ENCODE data around the gene EIF3I.

EIF3I gene

DNA sequence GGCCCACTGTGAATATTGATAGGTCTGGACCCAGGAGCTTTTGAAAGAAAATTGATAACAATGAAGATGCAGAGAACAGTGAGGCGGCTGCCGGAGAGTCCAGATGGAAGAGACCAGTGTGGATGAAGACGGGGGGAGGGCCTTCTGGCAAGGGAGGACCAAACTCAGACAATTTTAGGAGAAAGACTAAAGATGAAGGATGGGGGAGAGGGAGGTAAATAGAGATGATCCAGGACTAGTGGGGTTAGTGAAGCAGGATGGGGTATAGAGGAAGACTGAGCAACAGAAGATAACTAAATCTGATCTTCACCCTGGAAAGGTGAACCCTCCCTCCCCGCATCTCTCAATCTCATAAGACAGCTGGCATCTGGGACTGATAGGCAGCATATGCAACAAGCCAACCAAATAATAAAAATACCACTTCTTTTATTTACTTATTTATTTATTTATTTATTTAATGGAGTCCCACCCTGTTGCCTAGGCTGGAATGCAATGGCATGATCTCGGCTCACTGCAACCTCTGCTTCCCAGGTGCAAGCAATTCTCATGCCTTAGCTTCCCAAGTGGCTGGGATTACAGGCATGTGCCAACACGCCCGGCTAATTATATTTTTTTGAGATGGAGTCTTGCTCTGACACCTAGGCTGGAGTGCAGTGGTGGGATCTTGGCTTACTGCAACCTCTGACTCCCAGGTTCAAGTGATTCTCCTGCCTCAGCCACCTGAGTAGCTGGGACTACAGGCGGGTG, 10.5 kb downstream of the EIF3I start:
- TF ChIP-seq ZNF274 (IDR thresholded peaks at IDR 0.05; ENCODE audit: low read depth, low read length) = no peak
- no peak overlapping the region for H3K4me3 ChIP-seq (ENCODE audit: low read length)

DNA sequence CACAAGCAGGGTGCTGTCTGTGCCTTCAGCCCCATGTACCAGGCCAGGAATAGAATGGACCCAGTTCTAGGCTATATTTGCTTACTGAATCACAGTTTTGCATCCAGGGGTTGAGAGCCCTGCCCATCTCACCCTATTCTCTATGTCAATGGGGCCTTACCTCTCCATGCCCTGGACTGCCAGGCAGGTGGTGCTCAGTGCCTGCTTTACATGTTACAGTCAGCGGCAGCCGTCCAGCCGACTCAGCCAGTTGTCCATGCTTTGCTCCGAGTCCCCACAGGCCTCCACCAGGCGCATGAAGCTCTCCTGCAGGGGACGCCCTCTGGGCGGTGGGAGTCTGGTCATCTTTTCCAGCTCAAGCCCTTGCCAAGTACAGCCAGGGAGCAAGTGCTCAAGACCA, 12.6 kb downstream of the EIF3I start:
- no peak for TF ChIP-seq ZNF274 (IDR thresholded peaks at IDR 0.05; ENCODE audit: low read depth, low read length)
- H3K4me3 ChIP-seq (ENCODE audit: low read length) = no peak overlapping the region

DNA sequence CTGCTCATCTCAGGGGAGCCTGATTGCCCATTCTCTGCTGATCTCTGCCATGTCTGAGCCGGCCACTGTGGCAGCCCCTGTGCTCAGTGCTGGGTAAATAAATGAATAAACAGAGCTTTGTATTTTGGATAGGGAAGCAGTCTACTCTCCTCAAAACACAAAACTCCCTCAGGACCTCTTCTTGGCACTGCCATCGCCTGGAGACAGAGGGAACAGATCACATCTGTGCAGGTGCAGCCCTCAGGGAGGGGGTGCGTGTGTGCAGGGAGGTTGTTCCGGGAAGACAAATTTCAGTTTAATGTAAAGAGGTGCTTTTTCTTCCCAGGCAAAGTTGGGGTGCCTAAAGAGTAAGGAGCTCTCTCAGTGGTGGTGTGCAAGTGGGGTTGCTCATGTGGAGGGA, 17.1 kb downstream of the EIF3I start:
- no peak overlapping the region for H3K4me3 ChIP-seq (ENCODE audit: low read length)
- no peak for TF ChIP-seq ZNF274 (IDR thresholded peaks at IDR 0.05; ENCODE audit: low read depth, low read length)

DNA sequence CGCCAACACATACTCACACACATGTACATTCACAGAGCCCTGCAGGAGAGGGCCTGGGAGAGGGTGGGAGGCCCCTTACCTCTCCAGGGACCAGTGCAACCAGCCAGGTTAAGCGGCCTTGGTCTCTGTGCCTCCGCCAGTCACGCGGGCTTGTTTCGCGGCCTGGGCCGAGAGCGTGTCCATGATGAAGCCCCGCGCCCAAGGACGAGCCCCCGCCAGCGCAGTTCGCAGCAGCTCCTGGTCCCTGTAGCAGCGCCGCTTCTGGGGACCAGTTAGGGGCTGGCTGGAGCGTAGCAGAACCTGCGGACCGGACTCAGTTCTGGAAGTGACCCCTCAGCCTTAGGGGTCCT, 17.6 kb downstream of the EIF3I start:
- no peak for TF ChIP-seq ZNF274 (IDR thresholded peaks at IDR 0.05; ENCODE audit: low read depth, low read length)
- H3K4me3 ChIP-seq (ENCODE audit: low read length) = no peak overlapping the region

DNA sequence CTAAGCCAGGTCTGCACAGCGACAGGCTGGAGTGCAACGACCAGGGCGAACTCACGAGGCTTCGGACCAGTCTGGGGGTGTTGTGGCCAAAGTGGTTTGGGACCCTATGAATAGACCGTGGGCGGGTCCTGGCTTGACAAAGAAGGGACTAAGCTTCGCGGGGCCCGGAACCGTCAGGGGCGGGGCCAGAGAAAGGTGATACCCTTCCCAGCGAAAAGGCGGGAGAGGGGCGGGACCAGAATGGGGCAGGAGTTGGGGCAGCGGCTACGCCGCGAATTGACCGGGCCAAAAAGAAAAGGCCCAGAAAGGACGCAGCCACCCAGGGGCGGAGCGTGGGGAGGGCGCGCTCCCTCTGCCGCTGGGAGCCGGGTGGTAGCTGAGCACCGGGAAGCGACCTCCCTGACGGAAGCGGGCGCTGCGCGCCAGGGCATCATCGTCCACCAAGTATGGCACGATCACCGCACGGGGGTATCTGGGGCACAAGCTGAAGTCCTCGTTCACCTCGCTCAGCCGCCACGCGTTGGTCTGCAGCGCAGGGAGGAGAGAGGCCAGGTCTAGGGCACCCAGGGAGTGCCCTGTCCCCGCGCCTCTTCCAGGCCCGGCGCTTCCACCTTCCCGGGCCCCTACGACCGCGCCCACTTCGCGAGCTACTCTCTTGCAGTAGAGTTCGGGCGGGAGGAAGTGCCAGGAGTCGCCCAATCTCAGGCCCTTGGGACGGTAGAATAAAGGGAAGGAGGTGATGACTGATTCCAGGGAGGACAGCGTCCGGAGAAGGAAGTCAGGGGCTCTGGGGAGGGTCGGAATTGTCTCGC, 18.1 kb downstream of the EIF3I start:
- no peak for TF ChIP-seq ZNF274 (IDR thresholded peaks at IDR 0.05; ENCODE audit: low read depth, low read length)
- peak overlapping the region; percentile 53; the same call in 1 of the 2 replicates for H3K4me3 ChIP-seq (ENCODE audit: low read length)

DNA sequence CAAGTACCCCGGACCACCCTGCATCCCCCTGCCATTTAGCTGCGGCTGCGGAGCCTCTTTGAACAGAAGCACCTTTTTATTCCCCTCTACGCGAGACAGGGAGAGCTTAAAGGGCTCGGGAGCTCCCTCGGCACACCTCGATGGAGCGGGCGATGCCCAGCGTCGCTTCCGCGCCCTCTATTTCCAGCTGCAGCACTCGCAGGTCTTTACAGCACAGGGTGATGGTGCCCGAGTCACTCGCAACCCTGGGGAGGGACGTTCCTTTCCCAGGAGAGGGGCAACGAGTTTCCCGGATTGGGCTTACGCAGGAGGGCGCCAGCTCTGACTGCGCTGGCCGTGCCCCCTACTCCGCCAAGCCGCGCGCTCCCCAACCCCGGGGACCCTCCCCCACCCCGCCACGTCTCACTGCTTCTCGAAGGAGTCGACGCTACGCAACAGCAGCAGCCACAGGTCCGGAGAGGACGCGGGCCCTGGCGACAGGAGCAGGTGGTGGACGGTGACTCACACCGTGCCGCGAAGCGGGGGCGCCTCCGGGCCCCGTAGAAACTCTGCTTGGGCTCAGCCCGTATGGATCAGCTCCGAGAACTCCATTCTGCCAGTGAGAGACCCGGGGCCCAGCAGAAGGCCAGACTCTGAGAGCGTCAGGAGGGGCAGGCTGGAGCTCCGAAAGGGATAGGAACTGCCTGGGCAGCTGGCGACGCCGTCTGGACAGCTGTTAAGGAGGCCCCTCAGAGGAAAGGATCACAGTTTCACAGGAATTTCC, 19.0 kb downstream of the EIF3I start:
- peak overlapping the region; percentile 53; the same call in 1 of the 2 replicates for H3K4me3 ChIP-seq (ENCODE audit: low read length)
- TF ChIP-seq ZNF274 (IDR thresholded peaks at IDR 0.05; ENCODE audit: low read depth, low read length) = no peak

DNA sequence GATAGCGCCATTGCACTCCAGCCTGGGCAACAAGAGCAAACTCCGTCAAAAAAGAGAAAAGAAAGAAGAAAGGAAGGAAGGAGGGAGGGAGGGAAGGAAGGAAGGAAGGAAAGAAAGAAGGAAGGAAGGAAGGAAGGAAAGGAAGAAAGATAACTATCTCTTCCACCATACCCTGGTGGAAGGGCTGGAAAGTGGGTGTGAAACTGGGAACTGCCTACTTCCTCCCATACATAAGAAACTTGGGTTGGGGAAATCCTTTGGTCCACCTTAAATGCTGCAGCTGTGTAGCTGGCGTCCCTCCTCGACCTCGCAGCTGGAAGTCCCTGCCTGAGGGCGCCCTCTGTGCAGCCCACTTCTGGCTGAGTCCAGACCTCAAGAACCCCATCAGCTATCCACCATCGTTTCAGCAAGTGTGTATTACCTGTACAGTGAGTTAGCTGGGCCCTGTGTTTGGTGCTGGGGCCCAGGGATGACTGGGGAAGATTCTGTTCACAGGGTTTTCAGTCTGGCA, 20.2 kb downstream of the EIF3I start:
- no peak for TF ChIP-seq ZNF274 (IDR thresholded peaks at IDR 0.05; ENCODE audit: low read depth, low read length)
- no peak overlapping the region for H3K4me3 ChIP-seq (ENCODE audit: low read length)

DNA sequence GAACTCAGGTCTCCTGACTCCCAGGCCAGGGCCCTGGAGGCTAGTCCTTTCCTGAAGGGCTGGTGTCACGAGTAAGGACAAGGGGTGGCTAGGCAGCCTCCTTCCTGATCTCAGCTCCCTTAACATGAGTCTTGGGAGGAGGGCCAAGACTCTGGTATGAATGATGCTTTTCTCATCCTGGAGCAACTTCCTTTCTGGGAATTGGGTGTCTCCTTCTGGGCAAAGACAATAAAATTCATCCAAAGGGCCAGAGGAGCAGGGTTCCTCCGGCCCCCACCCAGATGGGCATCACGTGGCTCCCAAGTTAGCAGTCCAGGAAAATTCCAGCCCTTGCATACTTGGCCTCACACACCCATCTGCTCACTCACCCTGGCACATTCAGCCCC, 24.7 kb downstream of the EIF3I start, which contains the start of gene FAM167B:
Gene FAM167B, plus strand, starts transcription at position 335 of the 386 bp plus-strand sequence. CDS start 200 bp downstream, outside the sequence.
- no peak for TF ChIP-seq ZNF274 (IDR thresholded peaks at IDR 0.05; ENCODE audit: low read depth, low read length)
- no peak within 1 kb of the TSS for H3K4me3 ChIP-seq (ENCODE audit: low read length)

DNA sequence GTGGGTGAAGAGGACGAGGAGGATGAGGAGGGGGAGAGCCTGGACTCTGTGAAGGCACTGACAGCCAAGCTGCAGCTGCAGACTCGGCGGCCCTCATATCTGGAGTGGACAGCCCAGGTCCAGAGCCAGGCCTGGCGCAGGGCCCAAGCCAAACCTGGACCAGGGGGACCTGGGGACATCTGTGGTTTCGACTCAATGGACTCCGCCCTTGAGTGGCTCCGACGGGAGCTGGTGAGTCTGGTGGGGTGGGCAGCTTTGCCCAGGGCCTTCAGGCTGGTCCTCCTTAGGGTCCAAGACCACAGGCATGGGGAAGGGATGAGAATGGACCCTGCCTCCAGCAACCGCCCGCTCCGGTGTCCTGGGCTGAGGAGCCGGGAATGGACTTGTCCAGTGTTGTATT, 25.2 kb downstream of the EIF3I start:
- no peak overlapping the region for H3K4me3 ChIP-seq (ENCODE audit: low read length)

DNA sequence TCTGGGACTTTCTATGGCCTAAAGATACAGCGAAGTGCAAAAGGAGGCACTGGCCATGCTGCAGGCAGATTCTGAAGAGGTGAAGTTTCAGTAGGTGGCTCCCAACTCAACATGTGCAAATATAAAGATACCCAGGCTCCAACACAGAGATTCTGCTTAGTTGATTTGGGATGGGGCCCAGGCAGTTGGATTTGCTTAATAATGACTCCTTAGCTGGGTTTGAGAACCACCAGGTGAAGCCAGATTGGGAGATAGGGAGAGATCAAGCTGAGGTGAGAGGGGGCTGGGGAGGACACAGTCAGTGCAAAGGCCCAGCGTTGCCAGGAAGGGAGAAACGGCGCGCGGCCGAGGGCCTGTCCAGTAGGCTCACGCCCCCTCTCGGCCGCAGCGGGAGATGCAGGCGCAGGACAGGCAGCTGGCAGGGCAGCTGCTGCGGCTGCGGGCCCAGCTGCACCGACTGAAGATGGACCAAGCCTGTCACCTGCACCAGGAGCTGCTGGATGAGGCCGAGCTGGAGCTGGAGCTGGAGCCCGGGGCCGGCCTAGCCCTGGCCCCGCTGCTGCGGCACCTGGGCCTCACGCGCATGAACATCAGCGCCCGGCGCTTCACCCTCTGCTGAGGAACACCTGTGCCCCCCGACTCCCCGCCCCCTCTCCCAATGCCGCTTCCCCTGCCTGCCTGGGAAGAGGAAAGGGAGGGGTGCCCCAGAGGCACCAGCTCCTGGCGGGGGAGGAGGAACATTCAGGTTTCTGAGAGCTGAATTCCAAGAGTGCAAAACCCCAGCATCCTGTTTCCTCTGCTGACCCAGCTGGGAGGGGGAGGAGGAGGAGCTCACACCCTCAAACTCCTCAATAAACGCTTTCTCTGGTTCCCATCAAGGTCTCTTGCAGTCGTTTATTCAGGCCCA, 26.0 kb downstream of the EIF3I start:
- no peak for TF ChIP-seq ZNF274 (IDR thresholded peaks at IDR 0.05; ENCODE audit: low read depth, low read length)
- H3K4me3 ChIP-seq (ENCODE audit: low read length) = no peak overlapping the region; the same call in 1 of the 2 replicates

More for the DNA sequence above, 25.2 kb downstream of the EIF3I start:
- TF ChIP-seq ZNF274 (IDR thresholded peaks at IDR 0.05; ENCODE audit: low read depth, low read length) = no peak

DNA sequence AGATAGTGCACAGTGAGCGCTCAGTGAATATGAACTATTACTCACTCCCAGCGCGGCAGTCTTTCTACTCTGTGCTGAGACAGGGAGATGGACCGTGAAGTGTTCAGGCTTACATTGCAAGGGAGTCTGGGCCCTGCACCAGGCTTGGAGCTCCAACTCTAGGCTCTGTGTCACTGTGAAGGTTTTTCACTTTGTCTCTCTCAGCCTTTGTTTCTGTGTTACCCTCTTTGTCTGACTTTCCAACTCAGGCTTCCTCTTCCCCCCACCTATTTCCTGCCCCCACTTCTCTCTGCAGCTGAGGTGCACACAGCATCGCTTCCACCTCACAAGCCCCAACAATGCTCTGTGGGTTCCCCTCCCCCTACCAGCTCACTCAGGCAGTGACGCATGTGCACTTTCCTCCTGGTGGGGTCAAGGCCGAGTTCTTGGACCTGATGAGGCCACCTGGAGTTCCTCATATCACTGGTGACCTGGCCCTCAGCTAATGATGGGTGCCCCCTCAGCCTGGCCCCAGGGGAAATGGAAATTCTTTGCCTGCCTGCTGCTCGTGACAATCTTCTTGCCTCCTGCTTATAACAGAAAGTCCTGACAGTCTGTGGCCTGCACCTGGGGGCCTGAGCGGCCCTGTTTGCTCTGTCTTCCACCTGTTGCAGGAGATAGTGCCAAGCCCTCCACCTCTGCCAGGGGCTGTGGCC, 27.8 kb downstream of the EIF3I start:
- peak overlapping the region; percentile 2; the same call in 1 of the 2 replicates for H3K4me3 ChIP-seq (ENCODE audit: low read length)

DNA sequence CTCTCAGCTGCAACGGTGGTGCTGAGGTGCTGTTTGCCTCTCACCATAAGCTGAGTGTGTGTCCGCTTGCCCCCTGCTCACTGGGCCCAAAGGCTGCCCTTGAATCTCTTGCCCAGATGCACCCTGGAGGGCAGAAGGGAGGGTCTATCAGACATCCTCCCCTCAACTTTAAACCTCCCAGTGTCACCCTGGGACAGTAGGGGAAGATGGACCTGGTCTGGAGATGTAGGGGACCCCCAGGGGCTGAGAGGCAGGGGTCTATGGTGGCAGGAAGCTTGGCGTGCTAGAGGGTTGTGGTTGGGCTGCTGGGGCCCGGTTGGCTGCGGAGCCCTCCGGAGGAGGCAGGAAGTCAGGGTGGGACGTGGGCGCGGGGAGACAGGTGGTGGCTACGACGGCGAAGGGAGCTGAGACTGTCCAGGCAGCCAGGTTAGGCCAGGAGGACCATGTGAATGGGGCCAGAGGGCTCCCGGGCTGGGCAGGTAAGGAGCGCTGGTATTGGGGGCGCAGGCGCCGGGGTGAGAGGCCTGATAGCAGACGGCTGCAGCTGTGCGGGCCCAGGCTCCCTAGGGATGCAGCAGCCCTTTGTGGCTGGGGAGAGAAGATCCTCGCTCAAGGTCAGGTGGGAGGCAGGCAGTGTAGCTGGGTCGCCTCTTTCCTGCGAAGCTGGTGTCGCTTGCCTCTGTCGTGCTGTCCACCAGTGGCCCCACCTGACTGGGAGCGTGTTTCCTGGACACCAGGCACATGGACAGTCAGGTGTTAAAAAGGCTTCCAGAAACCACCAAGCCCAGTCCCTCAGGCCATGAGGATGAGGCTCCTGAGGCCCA, 28.9 kb downstream of the EIF3I start, which contains the start of gene LCK:
Gene LCK, plus strand, starts transcription at position 373 of the 824 bp plus-strand sequence. CDS start 23,065 bp downstream, outside the sequence.
- TF ChIP-seq ZNF274 (IDR thresholded peaks at IDR 0.05; ENCODE audit: low read depth, low read length) = no peak
- peak within 1 kb of the TSS; percentile 6; the same call in 1 of the 2 replicates for H3K4me3 ChIP-seq (ENCODE audit: low read length)

More for the DNA sequence above, 27.8 kb downstream of the EIF3I start:
- TF ChIP-seq ZNF274 (IDR thresholded peaks at IDR 0.05; ENCODE audit: low read depth, low read length) = no peak

Data from GM08714 (cell line).